ENCODE results near the gene DGKB. TPM values are rescaled to one million over a fixed set of nuclear protein-coding genes. Genes with fewer than 3 reads are reported as not detected.

The DGKB gene
- total and polyA plus RNA-seq, 8 donors: 0.20 to 260 (median 3.2) TPM; not detected in 4

- Histone ChIP-seq H3K4me3 (no peak overlapping the region), H3K4me1 (no peaks in the 10 kb centered on the region), H3K9me3 (no peaks in the 10 kb centered on the region), H3K27ac (no peak overlapping the region), H3K36me3 (no peaks in the 10 kb centered on the region), H3K27me3 (no peaks in the 10 kb centered on the region)
- intact Hi-C loops (cut with DNase I; ENCODE audit: low total_unique reads): no loop called here
- DNase-seq: no peak
- 46 to 74% (median 54%) methylated on average over 2 of the region's 2 CpGs for WGBS, 5 donors
- TF ChIP-seq POLR2AphosphoS5 (IDR thresholded peaks at IDR 0.05) (no peak), POLR2A (IDR thresholded peaks at IDR 0.05) (no peak), EP300 (IDR thresholded peaks at IDR 0.05) (no peak), CTCF (IDR thresholded peaks at IDR 0.05) (no peak)
Measured at GRCh38 chr7:14235056-14235455, 667.5 kb downstream of the DGKB start.

GRCh38 chr7:14233868-14234369, 668.6 kb downstream of the DGKB start:
- no peaks in the 10 kb centered on the region for H3K36me3 ChIP-seq
- H3K27ac ChIP-seq: no peak overlapping the region
- H3K9me3 ChIP-seq: no peaks in the 10 kb centered on the region
- TF ChIP-seq POLR2AphosphoS5 (IDR thresholded peaks at IDR 0.05): no peak
- no peak for TF ChIP-seq POLR2A (IDR thresholded peaks at IDR 0.05)
- TF ChIP-seq EP300 (IDR thresholded peaks at IDR 0.05): no peak
- no peak for TF ChIP-seq CTCF (IDR thresholded peaks at IDR 0.05)
- H3K4me1 ChIP-seq: no peaks in the 10 kb centered on the region
- H3K27me3 ChIP-seq: no peaks in the 10 kb centered on the region
- DNase-seq: no peak
- intact Hi-C loops (cut with DNase I; ENCODE audit: low total_unique reads): no loop called here
- no peak overlapping the region for H3K4me3 ChIP-seq
- WGBS, 5 donors: 38 to 58% (median 45%) methylated on average over 4 of the region's 4 CpGs

- WGBS, 5 donors: 66 to 72% (median 71%) methylated on average over 7 of the region's 7 CpGs
- H3K36me3 ChIP-seq: no peaks in the 10 kb centered on the region
Measured at GRCh38 chr7:14233076-14233867, 669.3 kb downstream of the DGKB start.

GRCh38 chr7:14229047-14229446, 673.5 kb downstream of the DGKB start:
- TF ChIP-seq POLR2A (IDR thresholded peaks at IDR 0.05) (no peak), EP300 (IDR thresholded peaks at IDR 0.05) (no peak), CTCF (IDR thresholded peaks at IDR 0.05) (no peak), POLR2AphosphoS5 (IDR thresholded peaks at IDR 0.05) (no peak)
- H3K36me3 ChIP-seq: no peaks in the 10 kb centered on the region
- no peaks in the 10 kb centered on the region for H3K9me3 ChIP-seq

More at GRCh38 chr7:14233076-14233867, 669.3 kb downstream of the DGKB start:
- no peaks in the 10 kb centered on the region for H3K9me3 ChIP-seq
- TF ChIP-seq EP300 (IDR thresholded peaks at IDR 0.05) (no peak), POLR2AphosphoS5 (IDR thresholded peaks at IDR 0.05) (no peak), POLR2A (IDR thresholded peaks at IDR 0.05) (no peak), CTCF (IDR thresholded peaks at IDR 0.05) (no peak)
- intact Hi-C loops (cut with DNase I; ENCODE audit: low total_unique reads): no loop called here
- H3K4me1 ChIP-seq: no peaks in the 10 kb centered on the region
- H3K4me3 ChIP-seq: no peak overlapping the region
- no peak overlapping the region for H3K27ac ChIP-seq
- no peaks in the 10 kb centered on the region for H3K27me3 ChIP-seq
- DNase-seq: no peak

More at GRCh38 chr7:14229047-14229446, 673.5 kb downstream of the DGKB start:
- no peak overlapping the region for H3K27ac ChIP-seq
- H3K27me3 ChIP-seq: no peaks in the 10 kb centered on the region
- no peaks in the 10 kb centered on the region for H3K4me1 ChIP-seq
- no peak overlapping the region for H3K4me3 ChIP-seq
- DNase-seq: no peak
- intact Hi-C loops (cut with DNase I; ENCODE audit: low total_unique reads): no loop called here

Measured in stomach (tissue), 9 donors.